Measurements from ENCODE around the gene AHDC1.

AHDC1 gene

DNA sequence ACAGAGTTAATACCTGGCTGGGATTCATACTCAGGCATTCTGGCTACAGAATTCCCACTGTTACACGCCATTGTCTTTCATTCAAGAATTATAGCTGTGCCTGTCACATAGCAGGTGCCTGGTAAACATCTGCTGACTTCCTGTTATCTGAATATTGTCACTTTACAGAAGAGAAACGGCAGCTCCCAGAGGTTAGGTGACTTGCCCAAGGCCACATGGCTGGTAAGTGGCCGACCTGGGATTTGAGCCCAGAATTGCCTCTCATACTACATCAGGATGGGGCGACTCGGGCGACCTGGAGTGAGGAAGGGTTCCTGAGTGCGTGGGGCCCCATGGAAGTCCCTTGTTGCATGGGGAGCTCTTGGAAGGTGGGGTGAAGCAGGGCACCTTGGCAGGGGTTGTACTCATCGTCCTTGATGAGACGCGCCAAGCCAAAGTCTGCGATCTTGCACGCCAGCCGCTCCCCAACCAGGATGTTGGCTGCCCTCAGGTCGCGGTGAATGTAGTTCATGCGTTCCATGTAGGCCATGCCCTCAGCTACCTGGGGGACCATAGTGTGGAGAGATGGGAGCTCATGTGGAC, 10.2 kb upstream of the AHDC1 start:
- no peak for DNase-seq (ENCODE audit: low spot score)

DNA sequence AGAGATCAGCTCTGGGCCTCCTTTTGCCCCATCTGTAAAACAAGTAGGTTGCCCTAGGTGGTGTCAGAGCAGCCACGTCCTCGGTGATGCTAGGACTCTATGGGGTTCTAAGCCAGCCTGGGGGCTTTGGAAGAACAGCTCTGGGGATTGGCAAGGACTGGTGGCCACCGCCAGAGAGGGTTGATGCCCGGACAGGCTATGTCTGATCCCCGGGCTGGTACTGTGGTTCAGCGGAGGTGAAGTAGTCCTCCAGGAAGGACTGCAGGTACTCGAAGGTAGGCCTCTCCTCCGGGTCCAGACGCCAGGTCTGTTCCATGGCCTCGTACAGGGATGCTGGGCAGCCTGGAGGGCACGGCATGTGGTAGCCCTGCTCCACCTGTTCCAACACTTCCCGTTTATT, 8.8 kb upstream of the AHDC1 start:
- DNase-seq (ENCODE audit: low spot score): no peak

- no peak for DNase-seq (ENCODE audit: low spot score)
Measured at GRCh38 chr1:27611450-27611849, 7.5 kb upstream of the AHDC1 start.

GRCh38 chr1:27609618-27610240, 5.8 kb upstream of the AHDC1 start:
- peak; percentile 75 for DNase-seq (ENCODE audit: low spot score)

- DNase-seq (ENCODE audit: low spot score): peak; percentile 49
Measured at GRCh38 chr1:27609210-27609555, 5.2 kb upstream of the AHDC1 start.

- DNase-seq (ENCODE audit: low spot score): no peak
Measured at GRCh38 chr1:27607239-27607804, 3.4 kb upstream of the AHDC1 start.

- DNase-seq (ENCODE audit: low spot score): no peak
Measured at GRCh38 chr1:27606708-27607238, 2.8 kb upstream of the AHDC1 start.

GRCh38 chr1:27605796-27606707, 2.1 kb upstream of the AHDC1 start:
- DNase-seq (ENCODE audit: low spot score): peak; percentile 86

GRCh38 chr1:27605300-27605766, 1.4 kb upstream of the AHDC1 start:
- no peak for DNase-seq (ENCODE audit: low spot score)

GRCh38 chr1:27604579-27605299, 795 bp upstream of the AHDC1 start:
- DNase-seq (ENCODE audit: low spot score): no peak

DNA sequence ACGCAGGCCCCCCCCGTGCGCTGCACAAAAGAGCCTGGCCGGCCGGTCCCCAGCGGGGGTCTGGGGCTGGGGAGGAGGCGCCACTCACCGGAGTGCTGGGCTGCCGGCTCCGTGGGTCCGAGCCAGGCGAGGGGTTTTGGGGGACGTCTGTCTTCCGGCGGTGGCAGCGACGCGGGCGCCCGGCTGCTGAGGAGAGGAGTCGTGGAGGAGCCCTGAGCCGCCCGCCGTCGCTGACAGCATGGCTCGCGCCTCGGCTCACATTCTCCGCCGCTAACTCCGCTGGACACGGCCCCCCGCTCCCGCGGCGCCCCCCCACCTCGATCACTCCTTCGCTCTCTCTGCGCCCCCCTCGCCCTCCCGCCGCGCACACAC, 649 bp downstream of the AHDC1 start:
- DNase-seq (ENCODE audit: low spot score): peak; percentile 59

DNA sequence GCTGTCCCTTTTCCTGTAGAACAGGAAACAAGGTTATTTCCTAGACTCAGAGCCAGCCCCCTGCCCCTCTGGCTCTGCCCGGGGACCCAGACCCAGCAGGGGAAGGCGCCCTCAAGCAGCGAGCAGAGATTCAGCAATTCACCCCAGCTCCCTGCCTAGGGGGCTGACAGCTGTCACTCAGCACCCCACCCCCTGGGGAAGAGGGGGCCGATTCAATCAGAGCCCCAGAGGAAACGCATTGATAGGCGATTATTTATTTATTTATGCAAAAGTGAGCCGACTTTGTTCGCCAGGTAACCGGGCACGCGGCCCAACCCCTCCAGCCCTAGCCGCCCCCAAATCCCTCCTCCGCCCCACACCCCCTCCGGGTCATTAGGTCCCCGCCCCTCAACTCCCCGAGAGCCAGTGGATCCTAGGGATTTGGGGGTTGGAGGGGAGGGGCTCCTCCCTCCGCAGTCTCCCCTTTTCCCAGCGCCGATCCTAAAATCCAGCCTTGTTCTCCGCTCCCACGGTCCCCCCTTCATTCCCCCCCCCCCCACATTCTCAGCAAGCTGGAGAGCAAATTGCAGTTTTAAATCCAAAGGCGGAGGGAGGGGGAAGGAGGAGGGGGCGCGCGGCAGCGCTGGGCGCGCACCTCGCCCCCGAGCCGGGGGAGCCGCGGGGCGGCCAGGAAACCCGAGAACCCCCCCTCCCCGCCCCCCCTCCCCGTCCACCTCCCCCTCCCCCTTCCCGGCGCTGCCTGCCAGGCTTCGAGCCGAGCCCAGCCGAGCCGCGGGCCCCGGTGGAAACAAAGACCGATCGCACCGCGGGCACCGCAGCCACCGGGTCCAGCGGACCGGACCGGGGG, 1.3 kb downstream of the AHDC1 start:
- DNase-seq (ENCODE audit: low spot score): peak; percentile 57

DNA sequence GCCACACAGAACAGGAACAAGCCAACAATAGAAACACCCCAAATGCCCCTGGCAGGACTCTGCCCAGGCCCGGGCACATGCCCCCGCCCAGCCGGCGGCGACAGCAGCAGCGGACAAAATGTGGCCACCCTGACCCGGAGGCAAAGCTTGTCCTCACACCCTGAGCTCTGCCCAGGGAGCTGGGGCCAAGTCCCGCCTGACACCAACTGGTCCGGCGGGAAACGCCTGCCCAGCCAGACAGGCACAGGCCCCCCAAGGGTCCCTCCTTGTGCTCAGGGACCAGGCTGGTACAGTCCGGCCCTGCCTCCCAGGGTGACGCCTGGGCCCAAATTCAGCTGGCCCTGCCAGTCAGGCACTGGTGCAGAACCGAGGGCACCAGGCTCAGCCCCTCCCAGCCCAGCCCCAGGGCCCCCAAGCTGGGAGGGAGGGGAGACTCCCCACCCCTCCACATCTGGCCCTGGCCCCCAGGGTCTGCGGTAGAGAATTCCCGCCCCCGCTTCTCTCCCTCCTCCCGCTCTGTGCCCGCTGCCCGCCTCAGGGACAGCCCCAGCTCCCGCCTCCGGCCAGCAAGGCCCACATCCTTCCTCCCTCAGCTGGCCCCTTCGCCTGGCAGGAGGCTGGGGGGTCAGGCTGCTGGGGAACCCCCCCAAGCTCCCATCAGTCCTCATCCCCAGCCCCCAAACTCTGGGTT, 2.0 kb downstream of the AHDC1 start:
- peak; percentile 34 for DNase-seq (ENCODE audit: low spot score)

DNA sequence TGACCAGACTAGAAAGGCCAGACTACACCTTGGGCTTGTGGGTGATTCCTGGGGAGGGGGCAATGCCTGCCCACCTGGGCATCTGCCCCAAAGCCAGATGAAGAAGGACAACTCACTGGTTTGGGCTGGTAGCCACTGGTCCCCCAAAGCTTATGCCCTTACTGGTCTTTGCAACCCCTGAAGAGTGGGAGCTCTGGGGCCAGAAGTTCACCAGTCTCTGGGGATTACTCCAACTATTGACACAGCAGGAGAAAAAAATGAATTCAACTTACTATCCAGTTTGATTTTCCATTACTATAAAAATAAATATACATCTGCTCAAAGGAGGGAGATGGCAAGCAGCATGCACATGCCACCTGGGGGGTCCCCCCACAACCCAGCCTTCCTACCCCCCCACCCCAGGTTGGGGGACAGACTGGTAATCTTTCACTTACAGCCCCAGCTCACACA, 2.6 kb downstream of the AHDC1 start:
- DNase-seq (ENCODE audit: low spot score): no peak

DNA sequence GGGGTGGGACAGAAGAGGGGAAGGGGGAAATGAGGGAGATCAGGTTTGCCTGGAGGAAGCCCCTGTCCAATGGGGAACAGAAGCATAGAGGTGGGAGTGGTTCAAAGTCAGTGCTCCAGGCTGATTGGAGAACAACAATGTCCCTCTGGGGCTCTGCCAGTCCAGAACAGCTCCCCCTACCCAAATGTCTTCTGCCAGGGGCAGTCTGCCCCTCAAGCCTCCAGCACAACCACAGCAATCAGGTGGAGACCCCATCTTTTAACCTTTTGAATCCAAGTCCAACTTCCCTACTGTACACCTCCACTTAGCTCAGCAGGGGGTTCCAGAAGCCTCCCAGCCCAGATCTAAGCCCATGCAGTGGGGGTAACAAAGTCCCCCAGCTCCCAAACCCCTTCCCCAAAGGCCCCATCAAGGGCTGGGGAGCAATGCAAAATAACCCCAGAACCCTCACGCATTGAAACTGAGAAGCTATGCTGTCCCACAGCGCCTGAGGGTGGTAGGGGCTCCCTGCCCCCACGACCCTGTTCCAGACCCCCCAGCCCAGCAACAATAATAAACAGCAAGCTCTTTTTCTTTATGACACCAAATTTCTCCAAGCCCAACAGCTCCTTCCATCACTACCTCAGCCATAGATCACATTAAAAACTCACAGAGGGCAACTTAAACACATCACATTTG, 3.3 kb downstream of the AHDC1 start:
- DNase-seq (ENCODE audit: low spot score): peak; percentile 40

DNA sequence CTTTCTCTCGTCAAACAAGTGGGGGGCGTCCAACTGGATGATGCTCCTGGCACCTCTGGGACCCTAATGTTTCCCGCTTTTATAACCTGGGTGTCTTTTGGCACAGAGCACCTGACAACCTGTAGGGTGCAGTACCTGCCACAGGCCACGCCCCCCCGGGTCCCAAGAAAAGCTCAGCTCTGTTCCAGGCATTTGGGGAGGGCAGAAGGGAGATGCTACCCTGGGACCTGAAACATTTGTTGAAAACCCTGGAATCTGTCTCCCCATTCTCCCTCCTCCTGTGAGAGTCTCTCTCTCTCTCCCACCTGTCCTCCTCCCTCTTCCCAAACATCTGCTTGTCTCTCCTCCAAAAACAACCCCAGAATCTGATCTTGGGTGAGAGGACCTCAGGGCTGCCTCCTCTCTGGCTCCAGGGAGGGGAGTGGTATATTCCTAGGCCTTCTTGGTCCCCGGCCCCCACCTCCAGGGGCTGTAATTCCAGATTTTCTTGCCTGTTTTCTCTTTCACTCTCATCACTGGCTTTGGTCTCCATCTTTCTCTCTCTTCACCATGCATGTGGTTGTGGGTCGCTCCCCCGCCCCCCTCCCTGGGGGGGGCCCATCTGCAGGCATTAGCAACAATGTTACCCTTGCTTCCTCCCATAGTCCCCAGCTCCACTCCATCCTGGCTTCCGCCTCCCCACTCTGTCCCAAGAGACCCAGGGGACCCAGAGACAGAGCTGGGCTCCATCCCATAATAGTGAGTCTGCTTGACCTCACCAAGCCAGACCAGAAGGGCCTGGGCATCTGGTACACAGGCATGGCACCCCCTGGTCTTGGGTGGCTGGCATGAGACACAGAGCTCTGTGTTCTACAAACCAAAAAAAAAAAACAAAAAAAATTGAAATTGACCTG, 4.1 kb downstream of the AHDC1 start:
- DNase-seq (ENCODE audit: low spot score): no peak

GRCh38 chr1:27598902-27599528, 4.9 kb downstream of the AHDC1 start:
- no peak for DNase-seq (ENCODE audit: low spot score)

DNA sequence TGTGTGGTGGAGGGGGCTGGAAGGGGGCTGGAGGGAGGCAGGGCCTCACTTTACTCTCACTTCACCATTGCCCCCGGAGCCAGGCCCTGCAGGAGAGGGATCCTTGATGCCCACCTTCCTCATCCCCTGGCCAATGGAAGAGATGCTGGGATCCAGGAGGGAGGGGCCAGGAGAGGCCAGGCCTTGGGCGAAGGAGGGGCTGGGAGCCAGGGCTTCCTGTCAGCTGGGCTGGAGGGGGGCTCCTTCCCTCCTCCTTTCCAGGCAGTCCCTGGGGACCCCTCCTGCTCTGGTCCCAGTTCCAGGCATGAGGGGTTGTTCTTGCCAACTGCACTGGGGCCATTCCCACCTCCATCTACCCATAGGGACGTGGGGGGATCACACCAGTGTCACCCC, 5.7 kb downstream of the AHDC1 start:
- no peak for DNase-seq (ENCODE audit: low spot score)
